GM18520 (cell line): ENCODE data around the gene RBM23.

Source experiments
- ATAC-seq: cut with Tn5 transposase; IDR thresholded peaks from one replicate; pipeline ENCODE4 v1.9.1; 2021; ENCODE audit not compliant: unreplicated experiment

Gene RBM23

DNA sequence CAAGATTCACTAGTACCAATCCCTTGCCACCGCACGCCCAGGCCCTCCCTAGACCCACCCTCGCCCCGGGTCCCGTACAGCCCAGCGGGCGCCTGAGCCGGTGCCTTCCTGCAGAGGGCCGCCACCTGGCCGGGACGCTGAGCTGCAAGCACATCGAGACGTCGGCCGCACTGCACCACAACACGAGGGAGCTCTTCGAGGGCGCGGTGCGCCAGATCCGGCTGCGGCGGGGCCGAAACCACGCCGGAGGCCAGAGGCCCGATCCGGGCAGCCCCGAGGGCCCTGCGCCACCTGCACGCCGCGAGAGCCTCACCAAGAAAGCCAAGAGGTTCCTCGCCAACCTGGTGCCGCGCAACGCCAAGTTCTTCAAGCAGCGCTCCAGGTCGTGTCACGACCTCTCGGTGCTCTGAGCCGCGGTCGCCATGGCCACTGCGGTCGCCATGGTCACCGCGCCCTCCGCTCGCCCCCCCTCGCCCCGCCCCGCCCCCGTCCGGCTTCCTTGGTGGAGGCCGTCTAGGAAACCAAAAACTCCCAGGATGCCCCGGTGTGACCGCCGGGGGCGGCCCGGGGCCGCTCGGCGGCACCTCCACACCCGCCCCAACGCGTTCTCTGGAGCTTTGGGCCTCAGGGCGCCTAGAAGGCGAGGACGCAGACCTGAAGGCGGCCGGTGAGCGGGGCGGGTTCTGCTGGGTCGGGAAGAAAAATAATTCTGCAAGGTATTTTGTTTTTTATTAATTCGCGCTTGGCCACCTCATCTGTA is 32.3 kb downstream of the RBM23 start:
- peak; percentile 36 for ATAC-seq

DNA sequence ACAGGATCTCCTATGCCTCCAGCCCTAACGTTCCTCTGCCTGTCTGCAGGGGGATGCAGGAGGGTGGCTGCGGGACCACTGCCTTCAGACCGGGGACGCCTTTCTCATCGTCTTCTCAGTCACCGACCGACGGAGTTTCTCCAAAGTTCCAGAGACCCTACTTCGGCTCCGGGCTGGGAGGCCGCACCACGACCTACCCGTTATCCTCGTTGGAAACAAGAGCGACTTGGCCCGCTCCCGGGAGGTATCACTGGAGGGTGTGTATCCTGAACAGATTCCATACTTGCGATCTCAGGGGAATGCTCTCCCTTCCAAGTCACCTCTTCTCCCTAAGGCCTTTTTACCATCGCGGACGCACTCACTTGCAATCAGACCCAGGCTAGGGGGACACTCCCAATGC is 33.0 kb downstream of the RBM23 start:
- no peak for ATAC-seq

DNA sequence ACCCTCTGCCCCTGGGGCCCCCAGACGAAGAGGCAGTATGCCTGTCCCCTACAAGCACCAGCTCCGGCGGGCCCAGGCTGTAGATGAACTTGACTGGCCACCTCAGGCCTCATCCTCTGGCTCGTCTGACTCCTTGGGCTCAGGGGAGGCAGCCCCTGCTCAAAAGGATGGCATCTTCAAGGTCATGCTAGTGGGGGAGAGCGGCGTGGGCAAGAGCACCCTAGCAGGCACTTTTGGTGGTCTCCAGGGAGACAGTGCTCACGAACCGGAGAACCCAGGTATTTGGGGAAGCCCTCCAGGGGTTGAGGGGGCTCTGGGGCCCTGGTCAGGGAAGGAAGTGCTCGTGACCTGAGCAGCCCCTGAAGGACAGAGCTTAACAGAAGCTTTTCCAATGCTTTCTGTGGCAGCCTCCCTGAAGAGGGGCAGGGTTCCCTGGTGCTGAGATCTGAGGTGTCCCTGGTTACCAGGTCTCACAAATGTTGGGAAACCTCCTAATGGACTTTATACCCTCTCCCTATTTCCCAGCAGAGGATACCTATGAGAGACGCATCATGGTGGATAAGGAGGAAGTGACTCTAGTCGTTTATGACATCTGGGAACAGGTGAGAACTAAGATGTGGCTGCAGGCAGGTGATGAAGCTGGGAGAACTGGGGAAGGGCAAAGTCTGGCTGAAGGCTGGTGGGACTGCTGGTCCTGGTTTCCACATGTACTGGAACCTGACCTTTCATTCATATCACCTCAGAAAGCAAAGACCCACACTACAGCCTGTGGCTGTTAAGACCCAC is 34.0 kb downstream of the RBM23 start:
- no peak for ATAC-seq

- no peak for ATAC-seq
These were observed 34.7 kb downstream of the RBM23 start for GRCh38 chr14:22884076-22884737.

- ATAC-seq, result no peak
These were observed 35.6 kb downstream of the RBM23 start, which contains the start of gene REM2 for GRCh38 chr14:22883173-22883976. REM2 (plus strand) TSS chr14:22883222; CDS start chr14:22883288, 66 bp downstream.

GRCh38 chr14:22882529-22883172 is 36.3 kb downstream of the RBM23 start:
- no peak for ATAC-seq

DNA sequence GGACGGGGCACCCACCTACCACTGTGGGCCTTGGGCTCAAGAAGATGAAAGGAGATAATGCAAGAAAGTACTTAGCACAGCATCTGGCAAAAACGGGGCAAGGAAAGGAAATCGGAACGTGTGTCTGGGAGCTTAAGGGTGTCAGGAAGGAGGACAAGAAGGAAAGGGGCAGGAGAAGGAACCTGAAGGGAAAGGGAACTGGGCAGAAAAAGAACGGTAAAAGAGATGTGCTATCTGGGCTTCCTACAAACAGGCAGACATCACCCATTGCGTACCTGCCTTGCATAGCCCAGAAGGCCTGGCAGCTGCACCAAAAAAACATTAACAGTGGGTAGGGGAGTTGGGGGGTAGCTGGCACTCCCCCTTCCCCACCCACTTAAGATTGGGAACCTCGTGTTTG is 36.9 kb downstream of the RBM23 start:
- no peak for ATAC-seq

DNA sequence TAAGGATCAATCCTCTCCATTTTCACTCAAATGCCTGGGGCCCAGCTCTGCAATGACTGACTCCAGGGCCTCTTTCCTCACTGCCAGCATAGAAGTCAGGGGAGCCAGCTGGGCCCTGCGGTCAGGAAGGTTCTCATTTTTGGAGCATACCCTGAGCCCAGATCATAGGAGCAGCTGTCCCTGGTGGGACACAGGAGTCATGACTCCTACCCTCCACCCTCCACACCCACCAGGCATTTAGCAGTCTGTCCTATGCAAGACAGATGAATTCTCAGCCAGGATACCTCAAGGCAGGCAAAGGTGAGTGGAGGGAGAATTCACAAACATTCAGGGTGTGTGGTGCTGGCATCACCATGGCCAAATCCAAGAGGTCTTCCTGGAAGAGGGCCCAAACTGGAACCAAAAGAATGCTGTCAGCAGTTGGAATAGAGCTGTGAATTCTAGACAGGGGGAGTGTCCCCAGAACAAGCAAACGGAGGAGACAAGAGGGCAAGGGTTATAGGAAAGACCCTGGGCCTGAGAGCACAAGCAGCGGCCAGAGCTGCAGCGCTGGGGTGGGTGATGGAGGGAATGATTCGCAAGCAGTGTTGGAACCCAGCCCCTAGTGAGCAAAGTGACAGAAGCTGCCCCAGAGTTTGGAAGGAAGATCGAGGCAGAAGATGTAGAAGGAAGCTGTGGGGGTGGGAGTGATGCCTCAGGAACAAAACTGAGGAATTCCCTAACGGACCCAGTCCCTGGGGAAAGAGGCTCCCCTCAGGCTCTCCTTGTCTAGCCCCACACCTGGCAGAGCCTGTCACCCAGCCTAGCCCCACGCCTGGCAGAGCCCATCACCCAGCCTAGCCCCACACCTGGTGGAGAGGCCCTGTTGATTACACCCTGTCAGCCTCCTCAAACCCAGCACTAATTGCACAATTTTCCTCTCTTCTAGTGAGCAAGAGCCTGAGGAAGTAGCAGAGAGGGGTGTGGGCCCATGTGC is 40.4 kb downstream of the RBM23 start:
- ATAC-seq, result no peak

DNA sequence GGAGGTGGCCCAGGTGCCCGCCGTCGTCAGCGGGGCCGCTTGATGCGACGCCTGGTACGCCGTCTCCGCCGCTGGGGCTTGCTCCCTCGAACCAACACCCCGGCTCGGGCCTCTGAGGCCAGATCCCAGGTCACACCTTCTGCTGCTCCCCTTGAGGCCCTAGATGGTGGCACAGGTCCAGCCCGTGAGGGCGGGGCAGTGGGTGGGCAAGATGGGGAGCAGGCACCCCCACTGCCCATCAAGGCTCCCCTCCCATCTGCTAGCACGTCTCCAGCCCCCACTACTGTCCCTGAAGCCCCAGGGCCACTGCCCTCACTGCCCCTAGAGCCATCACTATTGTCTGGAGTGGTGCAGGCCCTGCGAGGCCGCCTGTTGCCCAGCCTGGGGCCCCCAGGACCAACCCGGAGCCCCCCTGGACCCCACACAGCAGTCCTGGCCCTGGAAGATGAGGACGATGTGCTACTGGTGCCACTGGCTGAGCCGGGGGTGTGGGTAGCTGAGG is 41.9 kb downstream of the RBM23 start:
- ATAC-seq, result no peak

DNA sequence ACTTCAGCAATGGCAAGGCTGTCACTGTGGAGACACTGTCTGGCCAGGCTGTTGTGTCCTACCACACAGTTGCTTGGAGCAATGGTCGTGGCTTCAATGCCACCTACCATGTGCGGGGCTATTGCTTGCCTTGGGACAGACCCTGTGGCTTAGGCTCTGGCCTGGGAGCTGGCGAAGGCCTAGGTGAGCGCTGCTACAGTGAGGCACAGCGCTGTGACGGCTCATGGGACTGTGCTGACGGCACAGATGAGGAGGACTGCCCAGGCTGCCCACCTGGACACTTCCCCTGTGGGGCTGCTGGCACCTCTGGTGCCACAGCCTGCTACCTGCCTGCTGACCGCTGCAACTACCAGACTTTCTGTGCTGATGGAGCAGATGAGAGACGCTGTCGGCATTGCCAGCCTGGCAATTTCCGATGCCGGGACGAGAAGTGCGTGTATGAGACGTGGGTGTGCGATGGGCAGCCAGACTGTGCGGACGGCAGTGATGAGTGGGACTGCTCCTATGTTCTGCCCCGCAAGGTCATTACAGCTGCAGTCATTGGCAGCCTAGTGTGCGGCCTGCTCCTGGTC is 43.1 kb downstream of the RBM23 start:
- no peak for ATAC-seq

DNA sequence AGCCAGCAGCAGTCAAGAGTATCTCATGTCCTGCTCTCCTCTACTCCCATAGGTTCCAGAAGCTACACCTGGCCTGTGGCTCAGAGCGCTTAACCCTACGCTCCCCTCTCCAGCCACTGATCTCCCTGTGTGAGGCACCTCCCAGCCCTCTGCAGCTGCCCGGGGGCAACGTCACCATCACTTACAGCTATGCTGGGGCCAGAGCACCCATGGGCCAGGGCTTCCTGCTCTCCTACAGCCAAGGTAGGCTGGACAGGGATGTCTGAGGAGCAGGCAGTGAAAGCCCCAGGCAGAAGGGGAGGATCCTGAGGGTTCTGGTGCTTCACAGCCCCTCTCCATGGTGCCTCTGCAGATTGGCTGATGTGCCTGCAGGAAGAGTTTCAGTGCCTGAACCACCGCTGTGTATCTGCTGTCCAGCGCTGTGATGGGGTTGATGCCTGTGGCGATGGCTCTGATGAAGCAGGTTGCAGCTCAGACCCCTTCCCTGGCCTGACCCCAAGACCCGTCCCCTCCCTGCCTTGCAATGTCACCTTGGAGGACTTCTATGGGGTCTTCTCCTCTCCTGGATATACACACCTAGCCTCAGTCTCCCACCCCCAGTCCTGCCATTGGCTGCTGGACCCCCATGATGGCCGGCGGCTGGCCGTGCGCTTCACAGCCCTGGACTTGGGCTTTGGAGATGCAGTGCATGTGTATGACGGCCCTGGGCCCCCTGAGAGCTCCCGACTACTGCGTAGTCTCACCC is 43.8 kb downstream of the RBM23 start:
- ATAC-seq, result no peak

GRCh38 chr14:22872833-22873520 is 46.0 kb downstream of the RBM23 start:
- no peak for ATAC-seq

DNA sequence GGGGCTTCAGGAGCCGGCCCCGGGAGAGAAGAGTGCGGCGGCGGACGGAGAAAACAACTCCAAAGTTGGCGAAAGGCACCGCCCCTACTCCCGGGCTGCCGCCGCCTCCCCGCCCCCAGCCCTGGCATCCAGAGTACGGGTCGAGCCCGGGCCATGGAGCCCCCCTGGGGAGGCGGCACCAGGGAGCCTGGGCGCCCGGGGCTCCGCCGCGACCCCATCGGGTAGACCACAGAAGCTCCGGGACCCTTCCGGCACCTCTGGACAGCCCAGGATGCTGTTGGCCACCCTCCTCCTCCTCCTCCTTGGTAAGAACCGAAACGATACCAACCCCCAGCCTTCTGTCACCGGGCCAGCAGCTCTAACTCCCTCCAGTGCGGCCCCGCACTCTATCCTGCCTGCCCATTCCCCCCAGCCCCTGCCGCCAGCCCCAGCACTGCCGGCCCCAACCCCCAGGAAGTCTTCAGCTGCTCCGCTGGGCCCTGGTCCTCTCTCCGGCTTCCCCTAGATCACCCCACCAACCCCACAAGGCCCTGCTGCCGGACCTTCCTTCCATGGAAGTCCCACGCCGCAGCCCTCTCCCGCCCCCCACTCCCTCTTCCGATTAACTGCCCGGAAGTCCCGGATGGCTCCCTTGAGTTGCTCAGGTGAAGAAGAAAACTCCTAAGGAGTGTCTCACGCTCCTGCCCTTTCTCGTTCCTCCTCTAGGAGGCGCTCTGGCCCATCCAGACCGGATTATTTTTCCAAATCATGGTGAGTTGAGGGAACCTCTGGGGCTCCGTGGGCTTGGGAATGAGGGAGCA is 46.7 kb downstream of the RBM23 start:
- no peak for ATAC-seq

GRCh38 chr14:22871224-22872032 is 47.5 kb downstream of the RBM23 start, which contains the start of gene LRP10:
LRP10 (plus strand) TSS chr14:22871740; CDS start chr14:22872304, 564 bp downstream.
- ATAC-seq, result peak; percentile 72

DNA sequence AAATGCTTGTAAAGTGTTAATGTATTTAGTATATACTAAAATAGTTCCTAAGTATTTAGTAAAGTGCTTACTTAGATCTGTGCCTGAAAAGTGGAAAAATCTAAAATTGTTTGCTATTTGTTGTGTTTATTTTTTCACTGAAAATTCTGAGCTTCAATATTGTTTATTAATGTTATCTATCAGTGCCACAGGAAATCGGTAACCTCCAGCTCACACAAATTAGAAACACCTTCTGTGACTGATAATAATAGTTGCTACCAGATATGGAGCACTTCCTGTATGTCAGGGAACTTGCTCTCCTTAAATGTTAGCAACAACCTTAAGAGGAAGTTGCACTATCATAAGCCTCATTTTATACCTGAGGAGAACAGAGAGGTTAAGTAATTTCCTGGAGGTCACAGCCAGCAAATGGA is 48.1 kb downstream of the RBM23 start:
- peak; percentile 28 for ATAC-seq

DNA sequence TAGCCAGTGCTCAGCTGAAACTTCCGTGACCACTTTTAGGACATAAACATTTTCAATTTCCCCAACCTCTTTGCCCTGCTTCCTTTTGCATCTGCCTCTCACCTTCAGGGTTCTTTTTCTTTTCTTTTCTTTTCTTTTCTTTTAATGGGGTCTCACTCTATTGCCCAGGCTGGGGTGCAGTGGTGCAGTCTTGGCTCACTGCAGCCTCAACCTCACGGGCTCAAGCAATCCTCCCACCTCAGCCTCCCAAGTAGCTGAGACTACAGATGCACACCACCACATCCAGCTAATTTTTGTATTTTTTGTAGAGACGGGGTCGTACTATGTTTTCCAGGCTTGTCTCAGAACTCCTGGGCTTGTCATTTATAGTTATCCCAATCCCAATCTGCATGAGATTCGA is 52.1 kb downstream of the RBM23 start:
- no peak for ATAC-seq
